Activated CD8-positive, alpha-beta memory T cell treated with anti-CD3 and anti-CD28 coated beads, Interleukin-2, amount 10 ng/mL, durations not matched to agents 7 days and 5 days (primary cell): Measurements from ENCODE around the gene DBN1. TPM values are rescaled to one million over a fixed set of nuclear protein-coding genes. Genes with fewer than 3 reads are reported as not detected.
A peak's percentile ranks its signal among the peaks of the same experiment; 100 is the strongest.

ENCODE experiments used
- ATAC-seq: fragments of 150-1000 bp; cut with Tn5 transposase; one replicate; pipeline ENCODE4 v1.10.0; 2021; ENCODE audit warnings: moderate library complexity
- CTCF ChIA-PET: fragments of 350-600 bp; sonication (Branson Sonifier 250); formaldehyde crosslinking; loops from one replicate; lab custom pipeline; 2021; ENCODE audit warnings: antibody characterized with exemption; lab: Charles Lee
- DNase-seq: peaks from one replicate; pipeline ENCODE4 v3.0.0-alpha.2; 2020
- H3K27ac Mint-ChIP-seq: one replicate; pipeline ENCODE4 v1.8.0; 2021; ENCODE audit warnings: mild to moderate bottlenecking, mixed read lengths
- H3K27me3 Mint-ChIP-seq: one replicate; pipeline ENCODE4 v1.8.0; 2021; ENCODE audit warnings: mixed read lengths
- H3K36me3 Mint-ChIP-seq: one replicate; pipeline ENCODE4 v1.8.0; 2021; ENCODE audit warnings: mild to moderate bottlenecking, mixed read lengths
- H3K4me1 Mint-ChIP-seq: one replicate; pipeline ENCODE4 v1.8.0; 2021; ENCODE audit warnings: mixed read lengths
- H3K4me3 Mint-ChIP-seq: one replicate; pipeline ENCODE4 v1.8.0; 2021; ENCODE audit warnings: mild to moderate bottlenecking, moderate library complexity, mixed read lengths
- H3K9me3 Mint-ChIP-seq: one replicate; pipeline ENCODE4 v1.8.0; 2022; ENCODE audit warnings: low read depth, mixed read lengths
- total RNA-seq, 2 experiments: library from RNA; stranded (reverse); gene quantifications; one replicate each; pipeline ENCODE4 v1.2.3, GENCODE V29; 2021

DBN1 gene
- total RNA-seq, 2 experiments from 2014 or later = 81.5 to 128 TPM

- Mint-ChIP-seq H3K27me3 (no peaks in the 10 kb centered on the region), H3K4me3 (peak overlapping the region; percentile 77), H3K9me3 (no peaks in the 10 kb centered on the region), H3K36me3 (no peaks in the 10 kb centered on the region), H3K27ac (peak overlapping the region; percentile 91), H3K4me1 (peaks cover 52% of the 10 kb centered on the region)
- peak; percentile 65 for ATAC-seq
- DNase-seq = peak; percentile 91
- CTCF ChIA-PET = interaction anchor here (0.8 to 9.1 kb wide), 12 partner anchors 9 to 162 kb away, joined by 3 to 136 read pairs (median 5); partner anchors contain the start of genes PDLIM7 and RGS14
Observed at GRCh38 chr5:177472460-177473442, 683 bp downstream of the DBN1 start.

- CTCF ChIA-PET = interaction anchor here (0.8 to 9.1 kb wide), 15 partner anchors 9 to 161 kb away, joined by 3 to 136 read pairs (median 5); partner anchors contain the start of genes PDLIM7, PRR7 and RGS14
- DNase-seq (peak; percentile 90), ATAC-seq (peak; percentile 54)
- Mint-ChIP-seq H3K9me3 (no peaks in the 10 kb centered on the region), H3K36me3 (peaks cover 7% of the 10 kb centered on the region), H3K27ac (peak overlapping the region; percentile 91), H3K4me3 (peak overlapping the region; percentile 77), H3K27me3 (no peaks in the 10 kb centered on the region), H3K4me1 (peaks cover 50% of the 10 kb centered on the region)
Observed at GRCh38 chr5:177471610-177472356, 1.7 kb downstream of the DBN1 start.

GRCh38 chr5:177470759-177471536, 2.5 kb downstream of the DBN1 start:
- H3K27me3 Mint-ChIP-seq = no peaks in the 10 kb centered on the region
- CTCF ChIA-PET = interaction anchor here (1.0 to 9.1 kb wide), 12 partner anchors 8 to 113 kb away, joined by 3 to 136 read pairs (median 6); partner anchors contain the start of genes PDLIM7, PRR7 and RGS14
- peak overlapping the region; percentile 91 for H3K27ac Mint-ChIP-seq
- peak overlapping the region; percentile 77 for H3K4me3 Mint-ChIP-seq
- peaks cover 45% of the 10 kb centered on the region for H3K4me1 Mint-ChIP-seq
- DNase-seq (no peak), ATAC-seq (peak; percentile 0)
- peaks cover 11% of the 10 kb centered on the region for H3K36me3 Mint-ChIP-seq
- no peaks in the 10 kb centered on the region for H3K9me3 Mint-ChIP-seq

- no peaks in the 10 kb centered on the region for H3K27me3 Mint-ChIP-seq
- peaks cover 19% of the 10 kb centered on the region for H3K36me3 Mint-ChIP-seq
- DNase-seq (no peak), ATAC-seq (no peak)
- peak overlapping the region; percentile 91 for H3K27ac Mint-ChIP-seq
- no peaks in the 10 kb centered on the region for H3K9me3 Mint-ChIP-seq
- CTCF ChIA-PET = interaction anchor here (0.9 to 9.1 kb wide), 7 partner anchors 11 to 160 kb away, joined by 3 to 136 read pairs (median 6); partner anchors contain the start of gene PDLIM7
- H3K4me3 Mint-ChIP-seq = no peak overlapping the region
- peaks cover 38% of the 10 kb centered on the region for H3K4me1 Mint-ChIP-seq
Observed at GRCh38 chr5:177469750-177470525, 3.5 kb downstream of the DBN1 start.

- peaks cover 19% of the 10 kb centered on the region for H3K36me3 Mint-ChIP-seq
- H3K9me3 Mint-ChIP-seq = no peaks in the 10 kb centered on the region
- H3K27me3 Mint-ChIP-seq = no peaks in the 10 kb centered on the region
- CTCF ChIA-PET = interaction anchor here (0.9 to 9.1 kb wide), 6 partner anchors 11 to 159 kb away, joined by 3 to 136 read pairs (median 7); partner anchors contain the start of gene PDLIM7
- ATAC-seq = no peak
- H3K4me1 Mint-ChIP-seq = peaks cover 30% of the 10 kb centered on the region
- H3K4me3 Mint-ChIP-seq = no peak overlapping the region
- peak overlapping the region; percentile 36 for H3K27ac Mint-ChIP-seq
- DNase-seq = no peak
Observed at GRCh38 chr5:177468685-177469628, 4.5 kb downstream of the DBN1 start.

GRCh38 chr5:177468329-177468684, 5.1 kb downstream of the DBN1 start:
- Mint-ChIP-seq H3K27me3 (no peaks in the 10 kb centered on the region), H3K4me1 (peaks cover 32% of the 10 kb centered on the region), H3K4me3 (no peak overlapping the region), H3K36me3 (peaks cover 19% of the 10 kb centered on the region), H3K9me3 (no peaks in the 10 kb centered on the region), H3K27ac (peak overlapping the region; percentile 18)
- ATAC-seq (no peak), DNase-seq (no peak)
- CTCF ChIA-PET = interaction anchor here (2.2 to 9.1 kb wide), 3 partner anchors 11 to 30 kb away, joined by 9 to 136 read pairs (median 53); partner anchors contain the start of gene PDLIM7

GRCh38 chr5:177467436-177467835, 6.0 kb downstream of the DBN1 start:
- no peaks in the 10 kb centered on the region for H3K27me3 Mint-ChIP-seq
- CTCF ChIA-PET = interaction anchor here (1.1 to 6.2 kb wide), 2 partner anchors 13 to 77 kb away, joined by 4 to 53 read pairs; no protein-coding TSS in a partner anchor
- DNase-seq (no peak), ATAC-seq (no peak)
- H3K4me1 Mint-ChIP-seq = peaks cover 41% of the 10 kb centered on the region
- H3K4me3 Mint-ChIP-seq = no peak overlapping the region
- no peaks in the 10 kb centered on the region for H3K9me3 Mint-ChIP-seq
- H3K27ac Mint-ChIP-seq = no peak overlapping the region
- peaks cover 19% of the 10 kb centered on the region for H3K36me3 Mint-ChIP-seq

GRCh38 chr5:177466861-177467260, 6.6 kb downstream of the DBN1 start:
- H3K4me1 Mint-ChIP-seq = peaks cover 43% of the 10 kb centered on the region
- CTCF ChIA-PET = interaction anchor here (1.1 to 2.6 kb wide), 5 partner anchors 10 to 76 kb away, joined by 3 to 16 read pairs (median 6); no protein-coding TSS in a partner anchor
- no peaks in the 10 kb centered on the region for H3K9me3 Mint-ChIP-seq
- ATAC-seq (no peak), DNase-seq (no peak)
- H3K36me3 Mint-ChIP-seq = peaks cover 19% of the 10 kb centered on the region
- H3K4me3 Mint-ChIP-seq = no peak overlapping the region
- no peak overlapping the region for H3K27ac Mint-ChIP-seq
- no peaks in the 10 kb centered on the region for H3K27me3 Mint-ChIP-seq

GRCh38 chr5:177465044-177465443, 8.4 kb downstream of the DBN1 start:
- no peaks in the 10 kb centered on the region for H3K27me3 Mint-ChIP-seq
- H3K36me3 Mint-ChIP-seq = peaks cover 23% of the 10 kb centered on the region
- peaks cover 32% of the 10 kb centered on the region for H3K4me1 Mint-ChIP-seq
- ATAC-seq (no peak), DNase-seq (no peak)
- no peak overlapping the region for H3K4me3 Mint-ChIP-seq
- no peaks in the 10 kb centered on the region for H3K9me3 Mint-ChIP-seq
- no peak overlapping the region for H3K27ac Mint-ChIP-seq
- CTCF ChIA-PET = interaction anchor here (1.1 to 2.6 kb wide), 4 partner anchors 8 to 76 kb away, joined by 4 to 16 read pairs (median 9); no protein-coding TSS in a partner anchor

- peaks cover 32% of the 10 kb centered on the region for H3K4me1 Mint-ChIP-seq
- ATAC-seq (peak; percentile 17), DNase-seq (peak; percentile 59)
- peaks cover 21% of the 10 kb centered on the region for H3K36me3 Mint-ChIP-seq
- no peak overlapping the region for H3K4me3 Mint-ChIP-seq
- no peaks in the 10 kb centered on the region for H3K9me3 Mint-ChIP-seq
- H3K27me3 Mint-ChIP-seq = no peaks in the 10 kb centered on the region
- H3K27ac Mint-ChIP-seq = peak overlapping the region; percentile 84
- CTCF ChIA-PET = interaction anchor here (0.9 to 13.4 kb wide), 5 partner anchors 10 to 59 kb away, joined by 3 to 193 read pairs (median 9); partner anchors contain the start of gene PDLIM7
Observed at GRCh38 chr5:177462021-177462670, 11.3 kb downstream of the DBN1 start.
